ENCODE results near the gene ARHGEF7. TPM values are rescaled to one million over a fixed set of nuclear protein-coding genes. Genes with fewer than 3 reads are reported as not detected.
A peak's percentile ranks its signal among the peaks of the same experiment; 100 is the strongest.

Gene ARHGEF7
- total and polyA plus RNA-seq, 2 experiments from 2014 or later, result 23.6 to 58.9 TPM

DNA sequence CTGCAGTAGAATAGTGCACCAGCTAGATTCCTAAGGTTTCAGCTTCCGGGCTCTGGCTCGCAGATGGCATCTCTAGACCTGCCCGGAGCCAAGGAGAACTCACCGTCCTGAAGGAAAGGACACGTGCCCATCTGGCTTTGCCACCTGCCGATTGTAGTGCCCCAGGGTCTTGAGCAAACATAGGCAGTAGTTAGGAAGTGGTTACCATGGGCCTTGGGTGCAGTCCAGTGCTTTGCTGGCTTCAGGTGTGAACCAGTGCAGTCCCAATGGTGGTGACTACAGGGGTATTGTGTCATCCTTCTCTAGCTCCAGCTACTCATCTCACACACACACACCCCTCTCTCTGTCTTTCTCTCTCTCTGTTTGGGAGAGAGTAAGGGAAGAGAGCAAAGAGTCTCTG lies 143.9 kb downstream of the ARHGEF7 start (continued):
- TF ChIP-seq POLR2AphosphoS5 (IDR thresholded peaks at IDR 0.05; ENCODE audit: low read depth) (no peak), NANOG (IDR thresholded peaks at IDR 0.05; ENCODE audit: borderline replicate concordance) (no peak), EZH2phosphoT487 (IDR thresholded peaks at IDR 0.05; ENCODE audit: unreplicated experiment) (no peak)
- TF ChIP-seq, protein P1, sequence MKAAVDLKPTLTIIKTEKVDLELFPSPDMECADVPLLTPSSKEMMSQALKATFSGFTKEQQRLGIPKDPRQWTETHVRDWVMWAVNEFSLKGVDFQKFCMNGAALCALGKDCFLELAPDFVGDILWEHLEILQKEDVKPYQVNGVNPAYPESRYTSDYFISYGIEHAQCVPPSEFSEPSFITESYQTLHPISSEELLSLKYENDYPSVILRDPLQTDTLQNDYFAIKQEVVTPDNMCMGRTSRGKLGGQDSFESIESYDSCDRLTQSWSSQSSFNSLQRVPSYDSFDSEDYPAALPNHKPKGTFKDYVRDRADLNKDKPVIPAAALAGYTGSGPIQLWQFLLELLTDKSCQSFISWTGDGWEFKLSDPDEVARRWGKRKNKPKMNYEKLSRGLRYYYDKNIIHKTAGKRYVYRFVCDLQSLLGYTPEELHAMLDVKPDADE (IDR thresholded peaks at IDR 0.05), result no peak
- TF ChIP-seq, protein P2, sequence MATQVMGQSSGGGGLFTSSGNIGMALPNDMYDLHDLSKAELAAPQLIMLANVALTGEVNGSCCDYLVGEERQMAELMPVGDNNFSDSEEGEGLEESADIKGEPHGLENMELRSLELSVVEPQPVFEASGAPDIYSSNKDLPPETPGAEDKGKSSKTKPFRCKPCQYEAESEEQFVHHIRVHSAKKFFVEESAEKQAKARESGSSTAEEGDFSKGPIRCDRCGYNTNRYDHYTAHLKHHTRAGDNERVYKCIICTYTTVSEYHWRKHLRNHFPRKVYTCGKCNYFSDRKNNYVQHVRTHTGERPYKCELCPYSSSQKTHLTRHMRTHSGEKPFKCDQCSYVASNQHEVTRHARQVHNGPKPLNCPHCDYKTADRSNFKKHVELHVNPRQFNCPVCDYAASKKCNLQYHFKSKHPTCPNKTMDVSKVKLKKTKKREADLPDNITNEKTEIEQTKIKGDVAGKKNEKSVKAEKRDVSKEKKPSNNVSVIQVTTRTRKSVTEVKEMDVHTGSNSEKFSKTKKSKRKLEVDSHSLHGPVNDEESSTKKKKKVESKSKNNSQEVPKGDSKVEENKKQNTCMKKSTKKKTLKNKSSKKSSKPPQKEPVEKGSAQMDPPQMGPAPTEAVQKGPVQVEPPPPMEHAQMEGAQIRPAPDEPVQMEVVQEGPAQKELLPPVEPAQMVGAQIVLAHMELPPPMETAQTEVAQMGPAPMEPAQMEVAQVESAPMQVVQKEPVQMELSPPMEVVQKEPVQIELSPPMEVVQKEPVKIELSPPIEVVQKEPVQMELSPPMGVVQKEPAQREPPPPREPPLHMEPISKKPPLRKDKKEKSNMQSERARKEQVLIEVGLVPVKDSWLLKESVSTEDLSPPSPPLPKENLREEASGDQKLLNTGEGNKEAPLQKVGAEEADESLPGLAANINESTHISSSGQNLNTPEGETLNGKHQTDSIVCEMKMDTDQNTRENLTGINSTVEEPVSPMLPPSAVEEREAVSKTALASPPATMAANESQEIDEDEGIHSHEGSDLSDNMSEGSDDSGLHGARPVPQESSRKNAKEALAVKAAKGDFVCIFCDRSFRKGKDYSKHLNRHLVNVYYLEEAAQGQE (IDR thresholded peaks at IDR 0.05; ENCODE audit: unreplicated experiment), result no peak

DNA sequence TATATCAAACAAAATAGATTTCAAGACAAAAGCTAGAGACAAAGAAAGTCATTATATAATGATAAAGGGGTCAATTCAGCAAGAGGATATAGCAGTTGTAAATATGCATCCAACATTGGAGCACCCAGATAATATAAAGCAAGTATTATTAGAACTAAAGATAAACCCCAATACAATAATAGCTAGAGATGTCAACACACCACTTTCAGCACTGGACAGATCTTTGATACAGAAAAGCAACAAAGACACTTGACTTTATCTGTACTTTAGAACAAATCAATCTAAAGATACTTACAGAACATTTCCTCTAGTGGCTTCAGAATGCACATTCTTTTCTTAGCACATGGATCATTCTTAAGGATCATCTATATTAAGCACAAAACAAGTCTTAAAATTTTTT lies 146.2 kb downstream of the ARHGEF7 start:
- peaks cover 1% of the 10 kb centered on the region for H3K27me3 Mint-ChIP-seq (ENCODE audit: insufficient read depth, low read depth, poor library complexity)
- Histone ChIP-seq H3K27ac (ENCODE audit: low read depth) (no peak overlapping the region), H2AFZ (no peak overlapping the region), H3K36me3 (ENCODE audit: insufficient read depth) (no peaks in the 10 kb centered on the region), H3F3A (replicated peaks; ENCODE audit: low read depth) (no peaks in the 10 kb centered on the region), H3K4me2 (no peak overlapping the region), H4K20me1 (replicated peaks; ENCODE audit: insufficient read depth) (peaks cover 9% of the 10 kb centered on the region; the same call in 1 of the 2 replicates), H3K4me3 (no peak overlapping the region), H3K79me2 (replicated peaks; ENCODE audit: insufficient read depth) (peaks cover 12% of the 10 kb centered on the region), H3K27me3 (ENCODE audit: insufficient read depth) (no peaks in the 10 kb centered on the region), H3K4me1 (ENCODE audit: insufficient read depth) (no peaks in the 10 kb centered on the region), H3K9me2 (ENCODE audit: insufficient read depth) (no peaks in the 10 kb centered on the region)
- DNase-seq (ENCODE audit: low spot score) (no peak), ATAC-seq (no peak)
- peaks cover 19% of the 10 kb centered on the region for H3K4me1 Mint-ChIP-seq
- H3K27ac Mint-ChIP-seq, result no peak overlapping the region
- H3K9me3 Mint-ChIP-seq, result no peaks in the 10 kb centered on the region; the same call in 2 of the 3 replicates
- no peak for TF ChIP-seq STAT1 (IDR thresholded peaks at IDR 0.05; ENCODE audit: unreplicated experiment)
- TF ChIP-seq, protein P2 (IDR thresholded peaks at IDR 0.05; ENCODE audit: unreplicated experiment), result peak; percentile 33
- TF ChIP-seq EZH2phosphoT487 (IDR thresholded peaks at IDR 0.05; ENCODE audit: unreplicated experiment), result no peak
- TF ChIP-seq JUNB (IDR thresholded peaks at IDR 0.05; ENCODE audit: unreplicated experiment), result no peak
- no peak overlapping the region for H3K4me3 Mint-ChIP-seq
- peaks cover 25% of the 10 kb centered on the region for H3K36me3 Mint-ChIP-seq (ENCODE audit: low read depth)

Measured in GM23338 (cell line).